GM19023 (cell line): ENCODE measurements around the gene NAIF1.
"Not testable (repeated sequence)": the region's sequence is repeated elsewhere in the genome, so short reads cannot be mapped to it uniquely, and the experiment has no call there.

Source experiments
- ATAC-seq: cut with Tn5 transposase; IDR thresholded peaks from one replicate; pipeline ENCODE4 v1.9.1; 2021; ENCODE audit warnings: mild to moderate bottlenecking, moderate library complexity; ENCODE audit not compliant: unreplicated experiment

NAIF1 gene

DNA sequence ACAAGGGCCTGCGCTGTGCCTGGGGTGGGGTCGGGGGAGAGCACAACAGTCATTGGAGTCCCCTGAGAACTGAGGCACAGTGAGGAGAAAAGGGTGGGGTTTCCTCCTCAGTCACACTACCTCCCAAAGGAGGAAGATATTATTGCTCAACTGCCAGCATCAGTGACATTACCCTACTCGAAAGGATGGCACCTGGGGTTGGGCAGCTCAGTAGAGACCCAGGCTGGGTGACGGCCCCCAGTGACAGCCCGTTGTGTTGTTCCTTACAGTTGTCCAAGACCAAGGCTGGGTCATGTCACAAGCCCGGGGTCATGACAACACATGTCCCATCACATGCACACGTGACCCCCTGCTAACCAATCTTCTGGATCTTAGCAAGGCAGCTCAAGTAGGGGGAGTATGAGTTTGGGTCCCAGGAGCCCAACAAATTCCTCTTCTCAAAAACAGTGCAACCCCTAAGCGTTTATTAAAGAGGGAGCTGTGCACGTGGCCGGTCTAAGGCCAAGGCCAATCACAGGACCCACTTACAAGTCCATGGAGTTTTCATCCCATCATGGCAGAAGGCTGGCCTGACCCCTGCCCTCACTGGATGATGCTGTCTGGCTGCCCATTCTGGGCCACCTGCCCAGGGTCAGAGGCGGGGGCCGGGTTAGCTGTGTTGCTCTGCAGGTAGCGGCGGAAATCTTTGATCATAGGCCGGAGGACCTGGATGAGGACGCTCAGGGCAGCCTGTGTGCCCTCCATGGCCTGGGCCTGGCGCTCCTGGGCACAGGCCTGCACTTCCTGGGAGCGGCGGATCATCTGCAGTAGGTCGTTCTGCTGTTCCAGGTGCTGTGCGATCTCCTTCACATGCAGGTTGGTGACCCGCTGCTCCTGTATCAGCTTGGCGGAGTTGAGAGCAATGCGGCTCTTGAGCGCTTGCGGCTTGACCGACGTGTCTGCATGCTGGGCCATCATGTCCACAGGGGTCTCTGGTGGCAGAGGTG is 4.0 kb downstream of the NAIF1 start:
- ATAC-seq, result no peak

DNA sequence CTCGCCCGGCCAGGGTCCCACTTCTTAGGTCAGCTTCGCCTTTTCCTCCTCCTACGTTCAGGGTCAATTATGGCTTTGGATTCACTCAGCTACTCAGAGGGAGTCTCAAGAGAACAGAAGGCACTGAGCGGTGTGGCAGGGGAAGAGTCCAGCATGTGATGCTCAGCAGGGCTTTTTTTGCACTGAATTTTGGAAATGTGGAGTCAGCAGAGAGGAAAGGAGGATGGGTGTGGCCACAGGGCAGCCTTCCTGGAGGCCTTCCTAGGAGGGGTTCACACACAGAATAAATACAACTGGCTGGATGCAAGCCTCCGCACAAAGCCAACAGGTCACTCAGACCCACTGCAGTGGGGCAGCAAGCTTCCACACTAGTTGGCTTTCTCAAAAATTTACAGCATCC is 4.8 kb downstream of the NAIF1 start:
- no peak for ATAC-seq

DNA sequence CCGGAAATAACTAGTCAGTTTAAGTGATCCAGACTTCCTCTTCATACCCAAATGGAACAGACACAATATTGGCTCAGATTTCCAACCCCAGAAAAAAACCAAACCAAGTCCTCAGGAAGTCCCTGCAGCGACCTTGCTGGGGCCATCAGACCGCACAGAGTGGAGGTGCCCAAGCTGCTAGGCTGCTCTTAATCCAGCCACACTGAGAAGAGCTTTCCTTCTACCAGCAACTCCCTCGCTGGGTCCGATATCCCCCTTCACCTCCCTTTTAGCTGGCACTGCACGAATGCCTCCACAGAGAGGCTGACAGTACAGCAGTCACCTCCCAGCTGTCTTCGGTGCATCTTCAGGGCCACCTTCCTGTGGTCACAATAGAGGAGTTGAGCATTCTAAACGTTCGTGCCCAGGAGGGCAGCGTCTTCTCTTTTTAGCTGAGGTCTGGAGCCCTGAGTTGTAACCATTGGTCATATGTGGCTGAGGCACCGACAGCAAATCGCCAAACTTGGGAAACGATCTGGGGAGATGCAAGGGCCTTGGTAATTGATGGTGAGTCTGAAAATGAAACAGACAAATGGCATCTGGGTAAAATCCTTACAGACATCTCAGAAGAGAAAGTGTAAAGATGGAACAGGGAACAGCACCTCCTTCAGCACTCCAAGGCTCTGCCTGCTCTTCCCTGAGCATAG is 5.7 kb downstream of the NAIF1 start:
- ATAC-seq, result no peak

DNA sequence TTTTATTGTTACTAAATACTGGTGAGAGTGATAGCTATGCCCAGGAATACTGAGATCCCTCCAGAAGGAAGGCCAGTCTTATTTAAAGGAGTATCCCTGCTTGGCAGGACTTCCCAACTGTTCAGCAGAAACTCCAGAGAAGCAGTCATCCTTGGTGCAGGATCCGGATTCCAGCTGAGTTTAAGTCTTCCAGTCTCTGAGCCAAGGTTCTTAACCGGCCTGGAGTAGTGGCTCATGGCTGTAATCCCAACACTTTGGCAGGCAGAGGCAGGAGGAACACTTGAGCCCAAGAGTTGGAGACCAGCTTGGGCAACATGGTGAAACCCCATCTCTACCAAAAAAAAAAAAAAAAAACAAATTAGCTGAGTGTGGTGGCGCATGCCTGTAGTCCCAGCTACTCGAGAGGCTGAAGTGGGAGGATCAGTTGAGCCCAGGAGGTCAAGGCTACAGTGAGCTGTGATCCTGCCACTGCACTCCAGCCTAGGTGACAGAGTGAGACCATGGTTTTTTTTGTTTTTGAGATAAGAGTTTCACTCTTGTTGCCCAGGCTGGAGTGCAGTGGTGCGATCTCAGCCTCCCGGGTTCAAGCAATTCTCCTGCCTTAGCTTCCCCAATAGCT is 7.6 kb downstream of the NAIF1 start:
- ATAC-seq, result no peak

DNA sequence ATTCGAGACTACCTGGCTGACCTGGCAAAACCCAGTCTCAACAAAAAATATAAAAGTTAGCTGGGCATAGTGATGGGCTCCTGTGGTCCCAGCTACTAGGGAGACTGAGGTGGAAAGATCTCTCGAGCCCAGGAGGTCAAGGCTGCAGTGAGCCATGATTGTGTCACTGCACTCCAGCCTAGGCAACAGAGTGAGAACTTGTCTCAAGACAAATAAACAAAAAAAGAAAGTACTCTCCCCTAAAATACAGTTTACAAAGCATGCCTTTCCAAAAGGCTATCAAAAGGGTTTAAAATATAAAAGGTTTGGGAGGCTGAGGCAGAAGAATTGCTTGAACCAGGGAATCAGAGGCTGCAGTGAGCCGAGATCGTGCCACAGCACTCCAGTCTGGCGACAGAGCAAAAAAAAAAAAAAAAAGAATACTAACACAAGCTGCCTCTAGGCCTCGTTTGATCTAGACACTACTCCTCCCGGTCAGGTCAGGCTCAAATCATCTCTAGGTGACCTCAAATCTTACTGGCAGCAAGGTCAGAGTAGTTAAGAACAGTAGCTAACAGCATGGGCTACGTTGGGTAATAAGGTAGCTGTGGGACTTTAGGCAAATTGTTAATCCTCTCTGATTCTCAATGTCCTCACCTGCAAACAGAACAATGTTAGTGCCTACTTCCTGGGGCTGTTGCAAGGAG is 9.3 kb downstream of the NAIF1 start:
- ATAC-seq, result no peak

DNA sequence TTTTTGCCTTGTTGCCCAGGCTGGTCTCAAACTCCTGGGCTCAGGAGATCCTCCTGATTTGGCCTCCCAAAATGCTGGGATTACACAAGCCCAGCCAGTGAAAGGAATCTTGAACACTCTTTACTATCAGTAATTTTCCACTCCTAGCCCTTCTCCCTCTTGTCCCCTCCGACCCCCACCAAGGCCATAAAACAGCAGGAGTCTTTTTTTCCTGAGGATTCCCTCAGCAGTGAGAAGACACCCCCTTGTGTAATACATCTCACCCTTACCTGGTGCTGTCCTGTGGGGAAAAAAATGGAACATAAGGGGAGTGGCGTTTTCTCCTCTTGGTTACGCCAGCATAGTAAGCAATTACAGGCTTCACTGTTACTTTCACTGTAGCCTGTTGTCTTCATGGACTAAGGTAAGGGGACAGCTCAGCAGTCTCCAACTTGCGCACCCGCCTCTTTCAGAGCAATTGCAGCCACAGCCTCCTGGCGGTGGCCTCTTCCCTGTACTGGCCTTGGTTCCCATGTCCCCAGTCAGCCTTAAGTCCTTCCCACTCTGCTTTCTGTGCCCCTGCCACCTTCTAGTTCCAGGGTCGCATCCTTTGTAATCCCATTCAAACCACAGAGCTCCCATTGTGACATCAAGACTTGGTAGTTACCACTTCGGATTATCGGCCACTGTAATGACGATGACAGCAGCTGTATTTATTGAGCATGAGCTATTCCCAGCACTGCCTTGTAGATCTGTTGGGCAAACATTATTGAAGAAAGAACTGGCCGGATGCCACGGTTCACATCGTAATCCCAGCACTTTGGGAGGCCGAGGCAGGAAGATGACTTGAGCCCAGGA is 10.0 kb downstream of the NAIF1 start:
- no peak for ATAC-seq

DNA sequence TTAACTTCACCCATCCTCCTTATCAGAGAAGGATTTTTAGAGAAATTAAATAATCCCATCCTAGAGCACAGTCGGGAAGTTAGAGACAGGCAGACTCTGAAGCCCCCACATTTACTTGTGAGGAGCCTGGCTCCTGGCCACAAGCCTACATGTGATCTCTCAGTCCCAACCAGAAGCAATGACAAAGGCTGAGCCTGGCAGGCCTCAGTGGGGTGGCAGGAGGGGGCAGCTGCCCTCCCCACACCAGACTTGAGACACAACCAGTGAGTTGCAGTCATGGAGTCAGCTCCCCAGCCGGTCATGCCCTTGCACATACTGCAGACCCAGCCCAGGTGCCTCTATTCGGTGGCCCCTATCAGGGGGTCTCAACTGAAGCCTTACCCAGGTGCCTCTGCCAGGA is 11.0 kb downstream of the NAIF1 start:
- no peak for ATAC-seq

DNA sequence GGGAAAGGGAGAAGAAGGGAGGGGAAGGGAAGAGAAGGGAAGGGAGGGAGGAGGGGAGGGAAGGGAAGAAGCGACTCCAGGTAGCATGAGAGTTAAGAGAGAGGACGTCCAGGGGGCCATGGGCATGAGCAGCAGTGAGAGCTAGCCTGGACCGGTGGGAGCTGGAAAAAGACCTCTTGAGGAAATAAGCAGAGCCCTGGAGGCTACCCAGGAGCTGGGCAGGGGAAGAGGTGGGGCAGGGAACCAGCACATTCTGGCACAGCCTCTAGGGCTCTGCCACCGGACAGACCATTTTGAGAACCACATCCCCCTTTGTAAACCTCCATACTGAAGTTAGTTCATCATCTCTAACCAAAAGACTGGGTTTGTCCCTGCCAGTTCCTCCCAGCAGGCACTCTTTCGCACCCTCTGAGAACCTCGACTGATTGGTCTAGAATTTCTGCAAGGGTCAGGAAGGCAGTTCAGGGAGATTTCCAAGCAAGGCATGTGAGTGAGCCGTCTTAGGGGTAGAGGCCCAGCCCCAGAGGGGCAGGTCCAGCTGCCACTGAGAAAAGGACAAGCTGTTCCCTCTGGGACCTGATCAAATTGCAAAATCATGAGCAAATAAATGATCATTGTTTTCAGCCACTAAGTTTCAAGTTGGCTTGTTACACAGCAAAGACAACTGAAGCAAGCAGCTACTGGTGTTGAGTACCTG is 11.6 kb downstream of the NAIF1 start:
- ATAC-seq, result no peak

DNA sequence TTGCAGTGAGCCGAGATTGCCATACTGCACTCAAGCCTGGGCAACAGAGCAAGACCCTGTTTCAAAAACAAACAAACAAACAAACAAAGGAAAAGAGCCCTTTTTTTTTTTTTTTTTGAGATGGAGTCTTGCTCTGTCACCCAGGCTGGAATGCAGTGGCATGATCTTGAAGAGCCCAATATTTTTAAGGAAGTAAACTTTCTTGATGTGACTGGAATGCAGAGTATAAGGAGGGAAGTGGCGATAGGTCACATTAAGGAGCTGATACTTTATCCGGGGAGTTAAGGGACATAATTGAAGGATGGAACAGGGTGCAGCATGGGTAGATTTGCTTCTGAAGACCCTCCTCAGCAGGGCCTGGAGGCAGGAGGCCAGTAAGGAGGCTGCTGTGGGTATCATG is 13.0 kb downstream of the NAIF1 start:
- ATAC-seq, result no peak

DNA sequence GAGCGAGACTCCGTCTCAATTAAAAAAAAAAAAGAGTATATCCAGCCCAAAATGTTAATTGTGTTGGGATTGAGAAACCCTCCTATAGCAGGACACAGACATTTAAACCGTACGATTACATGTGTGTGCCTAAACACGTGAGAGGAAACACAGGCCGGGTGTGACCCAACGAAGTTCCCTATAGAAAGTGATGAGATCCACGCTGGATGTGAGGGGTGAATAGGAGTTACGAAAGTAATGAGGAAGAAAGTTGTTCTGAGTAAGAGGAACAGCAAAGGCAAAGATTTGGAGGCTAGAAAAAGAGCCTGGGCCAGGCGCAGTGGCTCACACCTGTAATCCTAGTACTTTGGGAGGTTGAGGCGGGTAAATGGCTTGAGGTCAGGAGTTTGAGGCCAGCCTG is 13.6 kb downstream of the NAIF1 start:
- no peak for ATAC-seq

DNA sequence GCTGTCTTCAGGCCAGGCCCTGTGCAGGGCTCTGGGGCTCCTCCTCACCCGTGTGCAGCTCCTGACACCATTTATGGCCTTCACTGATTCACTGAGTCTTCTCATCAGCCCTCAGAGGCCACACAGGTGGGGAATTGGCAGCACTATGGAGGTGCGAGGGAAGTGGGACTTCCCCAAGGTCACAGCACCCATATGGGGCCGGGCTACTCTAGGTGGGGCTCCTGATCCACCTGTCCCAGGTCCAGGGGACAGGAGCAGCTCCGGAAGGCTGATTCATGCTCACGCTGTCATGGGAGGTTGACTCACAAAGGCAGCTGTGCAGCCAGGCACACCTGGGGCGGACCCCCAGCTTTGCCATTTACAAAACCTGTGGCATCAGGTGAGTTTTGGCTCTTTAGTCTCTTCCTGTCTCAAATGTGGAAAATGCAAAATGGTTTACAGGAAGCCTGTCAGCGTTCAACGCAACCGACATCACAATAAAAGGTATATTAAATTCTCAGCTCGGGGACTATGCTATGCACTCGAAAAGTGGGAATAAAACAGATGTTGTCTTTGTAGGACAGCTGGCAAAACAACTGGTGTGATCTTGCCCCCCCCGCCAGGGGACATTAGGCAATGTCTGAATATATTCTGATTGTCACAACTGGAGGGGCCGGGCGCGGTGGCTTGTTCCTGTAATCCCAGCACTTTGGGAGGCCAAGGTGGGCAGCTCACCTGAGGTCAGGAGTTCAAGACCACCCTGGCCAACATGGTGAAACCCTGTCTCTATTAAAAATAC is 15.0 kb downstream of the NAIF1 start:
- no peak for ATAC-seq

DNA sequence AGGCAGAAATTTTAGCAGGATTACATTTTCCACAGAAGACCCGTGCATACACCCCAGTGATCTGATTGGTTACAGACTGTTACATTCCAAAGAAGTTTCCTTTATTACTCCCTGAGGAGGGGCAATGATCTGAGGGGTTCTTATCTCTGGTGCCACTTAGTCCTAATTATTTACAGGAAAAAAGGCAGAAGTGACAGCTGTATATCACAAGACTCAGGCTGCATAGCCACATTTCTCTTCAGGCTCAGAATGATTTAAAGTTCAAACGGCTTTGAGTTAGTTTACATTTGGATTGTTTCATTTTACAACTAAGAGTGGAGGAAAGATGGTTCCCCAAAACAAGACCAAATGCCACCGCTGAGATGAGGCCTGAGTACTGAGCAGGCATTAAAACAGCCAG is 17.3 kb downstream of the NAIF1 start:
- ATAC-seq, result no peak

DNA sequence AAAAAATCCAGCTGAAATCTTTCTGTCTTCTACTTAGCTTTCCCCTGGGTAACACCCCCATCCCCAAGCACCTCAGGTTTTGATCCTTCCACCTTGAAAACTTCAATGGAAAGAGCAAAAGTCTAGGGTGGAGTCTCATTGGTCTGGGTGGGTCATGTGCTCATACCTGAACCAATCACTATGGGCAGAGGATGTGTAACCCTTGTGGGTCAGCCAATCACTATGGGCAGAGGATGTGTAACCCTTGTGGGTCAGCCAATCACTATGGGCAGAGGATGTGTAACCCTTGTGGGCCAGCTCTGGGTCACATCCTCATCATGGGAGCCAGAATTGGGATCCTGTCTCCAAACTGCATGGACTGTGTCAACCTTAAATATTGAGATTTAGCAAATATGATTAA is 18.5 kb downstream of the NAIF1 start:
- ATAC-seq, result no peak

DNA sequence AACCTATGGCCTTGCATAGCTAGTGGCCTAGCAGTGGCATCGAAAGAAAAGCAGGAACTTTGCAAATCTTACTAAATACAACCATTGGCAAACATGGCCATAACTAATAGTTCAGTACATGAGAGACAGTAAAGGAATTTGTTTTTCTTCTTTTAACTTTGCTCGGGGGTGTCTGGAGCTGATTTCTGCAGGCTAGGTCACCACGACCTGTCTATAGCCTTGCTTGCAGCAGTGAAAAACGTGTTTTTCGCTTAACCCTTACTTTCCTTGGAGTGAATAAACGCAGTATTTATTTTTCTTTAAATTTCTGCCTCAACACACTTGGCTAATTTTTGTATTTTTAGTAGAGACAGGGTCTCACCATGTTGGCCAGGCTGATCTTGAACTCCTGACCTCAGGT is 19.9 kb downstream of the NAIF1 start:
- no peak for ATAC-seq

DNA sequence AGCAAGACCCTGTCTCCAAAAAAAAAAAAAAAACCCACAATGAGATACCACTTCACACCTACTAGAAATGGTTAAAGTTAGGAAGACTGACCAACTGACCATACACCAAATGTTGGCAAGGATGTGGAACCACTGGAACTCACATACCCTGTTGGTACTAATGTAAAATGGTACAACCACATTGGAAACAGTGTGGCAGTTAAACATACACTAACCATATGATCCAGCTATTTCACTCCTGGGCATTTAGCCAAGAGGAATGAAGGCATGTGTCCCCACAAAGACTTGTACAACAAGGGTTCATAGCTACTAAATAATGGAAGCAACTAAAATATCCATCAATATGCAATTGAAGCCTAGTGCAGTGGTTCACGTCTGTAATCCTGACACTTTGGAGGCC is 21.3 kb downstream of the NAIF1 start:
- no peak for ATAC-seq

DNA sequence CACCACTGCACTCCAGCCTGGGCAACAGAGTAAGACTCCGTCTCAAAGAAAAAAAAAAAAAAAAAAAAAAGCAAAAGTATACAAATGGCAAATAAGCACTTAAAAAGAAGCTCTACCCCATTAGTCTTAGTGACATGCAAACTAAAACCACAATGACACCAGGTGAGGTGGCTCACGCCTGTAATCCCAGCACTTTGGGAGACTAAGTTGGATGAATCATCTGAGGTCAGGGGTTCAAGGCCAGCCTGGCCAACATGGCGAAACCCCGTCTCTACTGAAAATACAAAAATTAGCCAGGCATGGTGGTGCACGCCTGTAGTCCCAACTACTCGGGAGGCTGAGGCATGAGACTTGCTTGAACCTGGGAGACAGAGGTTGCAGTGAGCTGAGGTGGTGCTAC is 21.7 kb downstream of the NAIF1 start:
- not testable (repeated sequence) for ATAC-seq

DNA sequence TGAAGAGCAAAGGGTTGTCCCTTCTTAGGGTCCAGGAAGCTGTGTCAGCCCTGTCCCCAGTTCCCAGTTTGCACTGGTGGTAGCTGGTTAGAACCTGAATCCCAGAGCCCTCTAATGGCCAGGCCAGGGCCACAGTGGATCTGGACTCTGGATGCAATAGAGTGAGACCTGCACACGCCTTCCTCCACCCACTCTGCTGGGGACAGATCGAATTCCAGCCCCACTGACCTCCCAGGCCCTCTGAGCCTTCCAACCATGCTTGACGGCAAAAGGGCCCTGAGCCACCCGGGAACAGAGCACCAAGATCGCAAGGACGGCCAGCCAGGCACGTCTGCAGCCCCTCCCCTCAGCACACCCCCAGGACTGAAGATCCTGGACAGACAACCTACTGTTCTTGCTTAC is 23.7 kb downstream of the NAIF1 start:
- ATAC-seq, result no peak

DNA sequence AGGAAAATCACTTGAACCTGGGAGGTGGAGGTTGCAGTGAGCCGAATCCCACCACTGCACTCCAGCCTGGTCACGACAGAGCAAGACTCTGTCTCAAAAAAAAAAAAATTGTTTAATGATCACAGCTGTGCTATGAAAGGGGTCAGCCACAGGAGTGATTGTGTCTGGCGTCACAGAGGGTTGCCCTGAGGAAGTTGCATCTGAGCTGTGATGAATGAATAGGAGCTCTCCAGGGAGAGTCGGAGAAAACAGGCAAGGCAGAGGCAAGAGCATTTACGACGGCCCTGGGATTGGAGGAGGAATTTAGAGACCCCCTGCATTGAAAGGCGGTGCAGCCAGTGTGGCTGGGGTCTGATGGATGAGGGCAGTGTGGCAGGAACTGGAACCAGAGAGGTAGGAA is 25.1 kb downstream of the NAIF1 start:
- no peak for ATAC-seq

DNA sequence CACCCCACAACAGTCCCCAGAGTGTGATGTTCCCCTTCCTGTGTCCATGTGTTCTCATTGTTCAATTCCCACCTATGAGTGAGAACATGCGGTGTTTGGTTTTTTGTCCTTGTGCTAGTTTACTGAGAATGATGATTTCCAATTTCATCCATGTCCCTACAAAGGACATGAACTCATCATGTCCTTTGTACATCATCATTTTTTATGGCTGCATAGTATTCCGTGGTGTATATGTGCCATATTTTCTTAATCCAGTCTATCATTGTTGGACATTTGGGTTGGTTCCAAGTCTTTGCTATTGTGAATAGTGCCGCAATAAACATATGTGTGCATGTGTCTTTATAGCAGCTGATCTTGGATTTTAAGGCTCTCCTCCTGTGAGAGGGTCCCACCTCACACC is 26.3 kb downstream of the NAIF1 start:
- ATAC-seq, result not testable (repeated sequence)
